ENCODE measurements around the gene NDUFB6.
"Not testable (repeated sequence)": the region's sequence is repeated elsewhere in the genome, so short reads cannot be mapped to it uniquely, and the experiment has no call there.

Gene NDUFB6

DNA sequence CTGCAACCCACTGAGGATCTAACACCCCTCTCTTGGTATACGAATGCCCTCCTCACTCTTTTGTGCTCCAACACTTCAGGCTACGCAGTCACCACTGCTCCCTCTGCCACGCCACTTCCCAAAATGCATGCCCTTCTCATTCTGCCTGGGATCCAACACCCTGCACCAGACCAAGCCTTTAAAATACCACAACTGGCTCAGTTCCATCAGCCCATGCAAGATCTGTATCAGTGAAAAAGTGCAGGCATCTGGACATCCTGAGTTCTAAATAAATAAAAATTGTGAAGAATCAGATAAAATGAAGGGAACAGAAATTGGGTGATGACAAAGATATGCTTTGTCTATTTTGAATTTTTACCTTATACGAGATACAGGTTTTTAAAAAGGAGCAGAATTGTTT lies 2.7 kb downstream of the NDUFB6 start:
- no peak for DNase-seq

DNA sequence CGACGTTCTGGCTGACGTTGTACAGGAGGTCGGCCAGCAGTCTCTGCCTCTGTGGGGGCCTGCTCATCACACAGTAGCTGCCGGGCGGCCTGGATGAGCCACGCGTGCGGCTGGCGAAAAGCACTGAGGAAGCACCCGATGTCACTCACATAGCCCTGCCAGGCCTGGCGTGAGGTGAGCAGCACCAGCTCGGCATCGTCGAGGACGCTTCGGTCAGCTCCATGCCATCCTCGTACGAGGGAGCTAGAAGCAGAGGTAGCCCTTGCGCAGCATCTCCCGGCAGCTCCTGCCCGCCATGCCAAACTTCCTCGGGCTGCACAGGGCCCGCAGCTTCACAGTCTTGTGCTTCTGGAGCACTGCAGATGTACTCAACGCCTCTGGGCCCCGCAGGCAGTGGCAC lies 6.2 kb downstream of the NDUFB6 start:
- DNase-seq, result no peak

DNA sequence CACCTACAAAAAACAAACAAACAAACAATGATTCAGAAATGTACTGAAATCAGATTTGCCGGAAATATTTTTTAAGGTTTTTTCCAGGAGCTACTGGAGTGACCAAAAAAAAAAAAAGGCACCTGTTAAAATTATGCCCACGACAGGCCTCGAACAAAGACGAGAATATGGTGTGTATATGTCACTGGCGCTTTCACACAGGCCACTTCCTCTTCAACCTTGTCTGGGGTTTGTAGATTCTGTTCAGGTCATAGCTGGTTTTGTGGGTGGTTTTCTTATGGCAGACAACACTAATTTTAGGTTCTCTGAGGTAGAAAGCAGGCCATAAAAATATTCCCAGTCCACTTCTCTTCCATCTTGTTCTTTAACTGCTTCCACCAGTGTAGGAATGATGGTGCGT lies 7.0 kb downstream of the NDUFB6 start:
- no peak for DNase-seq

DNA sequence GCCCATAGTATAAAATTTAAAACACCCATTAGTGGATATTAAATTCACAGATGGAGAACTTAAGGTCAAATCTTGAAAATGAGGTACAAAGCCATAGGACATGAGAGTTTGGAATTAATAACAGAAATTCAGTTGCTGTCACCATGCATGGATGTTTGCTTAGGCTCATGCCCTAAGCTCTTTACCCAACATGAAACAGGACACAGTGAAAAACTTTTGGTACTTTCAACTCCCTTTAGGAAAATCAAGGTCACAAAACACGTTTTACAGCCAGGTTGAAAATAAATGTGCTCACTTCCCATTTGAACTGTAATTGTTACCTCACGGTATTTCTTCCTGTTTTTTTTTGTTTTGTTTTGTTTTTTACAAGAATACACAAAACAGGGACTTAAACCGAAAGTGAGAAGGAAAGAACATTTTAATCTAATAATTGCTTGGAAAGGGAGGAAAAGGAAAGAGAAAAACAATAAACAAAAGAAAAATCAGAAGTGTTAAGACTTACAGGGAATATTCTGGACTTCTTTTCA lies 14.5 kb downstream of the NDUFB6 start:
- no peak for DNase-seq

DNA sequence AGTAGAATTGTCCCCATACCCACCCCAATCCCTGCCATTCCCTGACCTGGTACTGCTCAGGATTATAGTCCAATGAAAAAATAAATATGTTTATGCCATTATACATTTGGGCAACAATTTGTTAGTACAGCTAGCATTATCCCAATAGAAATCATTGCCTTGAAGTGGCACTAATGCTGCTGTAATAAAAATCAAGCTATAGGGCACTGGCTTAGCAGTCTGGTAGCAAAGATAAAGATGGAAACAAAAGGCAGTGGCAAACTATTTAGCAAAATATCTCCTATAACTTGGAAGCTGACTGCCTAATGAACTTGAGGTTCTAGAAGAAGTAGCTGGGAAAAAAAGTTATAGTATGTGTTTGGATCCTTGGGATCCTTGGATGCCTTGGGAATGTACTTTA lies 18.4 kb downstream of the NDUFB6 start:
- DNase-seq, result no peak

DNA sequence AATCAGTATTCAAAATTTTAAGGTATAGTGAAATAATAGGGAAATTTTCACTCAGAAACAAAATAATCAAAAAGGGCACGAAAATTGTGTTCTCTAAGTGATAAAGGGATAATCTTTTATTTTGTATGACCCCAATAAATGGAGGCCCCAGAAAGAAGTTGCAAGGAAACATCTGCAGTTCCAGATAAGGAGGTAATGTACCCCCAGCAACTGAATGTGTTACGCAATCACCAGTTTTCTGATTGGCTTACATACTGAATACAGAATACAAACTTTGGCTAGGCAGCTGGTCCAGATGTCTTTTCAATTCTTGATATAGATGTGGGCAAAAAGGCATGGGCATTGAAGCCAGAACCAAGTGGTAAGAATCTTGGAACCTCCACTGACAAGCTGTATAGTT lies 18.9 kb downstream of the NDUFB6 start:
- DNase-seq, result no peak

DNA sequence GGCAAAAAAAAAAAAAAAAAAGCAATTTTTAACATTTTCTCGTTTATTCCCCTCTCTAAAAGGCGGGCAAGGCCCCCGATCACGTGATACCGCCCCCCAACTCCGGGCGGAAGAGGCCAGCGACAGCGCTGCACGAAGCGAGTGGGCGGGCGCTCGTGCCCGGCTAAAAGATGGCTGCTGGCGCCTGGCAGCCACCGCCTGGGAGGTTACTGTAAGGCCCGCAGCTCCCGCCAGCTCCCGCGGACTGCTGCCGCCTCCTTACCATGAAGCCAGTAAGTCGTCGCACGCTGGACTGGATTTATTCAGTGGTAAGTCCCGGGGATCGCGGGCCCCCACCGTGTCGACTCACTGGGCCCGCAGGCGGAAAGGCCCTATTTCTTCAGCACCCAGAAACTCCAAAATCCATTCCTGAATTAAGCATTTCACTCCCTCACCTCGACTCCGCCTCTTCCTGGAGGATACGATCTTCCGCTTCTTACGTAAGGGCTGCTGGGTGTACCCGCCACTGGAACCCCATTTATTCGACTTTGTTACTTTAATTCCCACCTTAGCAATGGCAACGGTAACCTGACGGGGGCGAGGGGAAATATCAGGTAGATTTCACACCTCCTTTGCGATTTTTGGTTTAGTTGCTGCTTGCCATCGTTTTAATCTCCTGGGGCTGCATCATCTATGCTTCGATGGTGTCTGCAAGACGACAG lies 20.6 kb downstream of the NDUFB6 start, which contains the start of the genes SMIM27 and TOPORS:
Gene SMIM27, plus strand, starts transcription at position 156 of the 701 bp plus-strand sequence. Its CDS starts 108 bp downstream, at position 264.
Gene TOPORS, minus strand, starts transcription at position 415 of the 701 bp plus-strand sequence. Its CDS starts 150 bp downstream, at position 265.
- DNase-seq, result peak; percentile 91 to 94

DNA sequence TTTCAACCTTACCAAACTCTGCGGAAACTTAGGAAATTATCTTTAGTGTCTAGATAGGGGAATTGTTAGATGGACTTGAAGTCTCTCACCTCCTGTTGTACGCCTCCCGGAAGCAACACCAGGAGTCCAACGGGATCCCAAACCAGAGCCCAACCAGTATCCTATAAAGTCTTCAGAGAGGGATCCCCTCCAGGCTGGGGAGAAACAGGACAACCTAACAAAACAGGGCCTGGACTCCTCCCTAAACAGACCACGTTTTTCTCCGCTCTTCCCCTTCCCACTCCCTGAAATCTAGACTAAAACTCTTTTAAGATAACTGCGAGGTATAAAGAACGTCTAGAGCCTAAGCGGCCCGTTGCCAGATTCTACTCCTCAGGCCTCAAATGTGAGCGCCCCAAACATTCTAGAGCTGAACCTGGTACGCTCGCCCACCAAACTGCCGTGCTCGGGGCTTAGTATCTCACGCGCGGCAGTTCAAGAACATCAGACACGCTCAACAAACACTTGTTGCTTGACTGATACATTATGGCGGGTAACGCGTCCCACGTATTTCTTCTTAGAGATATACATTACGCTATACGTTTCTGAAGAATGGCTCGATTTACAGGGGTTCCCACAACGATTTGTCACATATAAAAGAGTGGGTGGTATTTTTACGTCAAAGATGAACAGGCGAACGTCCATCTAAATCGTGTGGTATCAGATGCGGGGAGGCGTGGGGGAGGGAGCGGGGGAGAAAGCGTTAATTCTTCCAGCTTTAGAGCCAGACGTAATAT lies 21.5 kb downstream of the NDUFB6 start:
- peak; percentile 30 to 58 for DNase-seq

DNA sequence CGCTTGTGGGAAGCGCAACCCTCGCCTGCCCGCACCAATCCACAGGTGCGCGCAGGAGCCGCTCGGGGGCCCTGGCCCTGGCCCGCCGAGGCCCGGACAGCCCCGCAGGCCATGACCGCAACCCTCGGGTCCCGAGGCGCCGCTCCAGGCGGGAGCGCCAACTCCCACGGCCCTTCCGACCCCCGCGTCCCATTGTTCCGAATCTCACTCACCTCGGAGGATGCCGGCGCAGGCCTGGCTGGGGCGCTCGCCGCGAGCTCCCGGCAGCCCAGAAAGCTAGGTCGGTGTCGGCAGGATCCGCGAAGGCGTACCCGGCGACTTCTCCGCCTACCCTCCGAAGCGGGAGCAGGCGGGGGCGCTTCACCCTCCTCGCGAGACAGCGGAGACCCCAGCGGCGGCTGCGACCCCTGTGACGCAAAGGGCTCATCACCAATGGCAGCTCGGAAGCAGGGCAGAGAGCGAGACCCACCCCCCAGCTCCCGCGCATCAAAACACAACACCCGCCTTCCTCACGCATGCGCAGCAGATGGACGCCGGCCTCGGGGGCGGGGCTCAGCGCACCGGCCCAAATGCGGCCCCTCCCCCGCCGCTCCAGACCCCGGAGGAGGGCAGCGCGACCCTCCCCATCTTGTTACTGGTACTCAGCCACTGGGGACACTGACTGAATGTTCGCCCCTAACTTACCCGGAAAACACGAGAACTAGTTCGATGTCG lies 22.2 kb downstream of the NDUFB6 start:
- DNase-seq, result peak; percentile 94 to 95

DNA sequence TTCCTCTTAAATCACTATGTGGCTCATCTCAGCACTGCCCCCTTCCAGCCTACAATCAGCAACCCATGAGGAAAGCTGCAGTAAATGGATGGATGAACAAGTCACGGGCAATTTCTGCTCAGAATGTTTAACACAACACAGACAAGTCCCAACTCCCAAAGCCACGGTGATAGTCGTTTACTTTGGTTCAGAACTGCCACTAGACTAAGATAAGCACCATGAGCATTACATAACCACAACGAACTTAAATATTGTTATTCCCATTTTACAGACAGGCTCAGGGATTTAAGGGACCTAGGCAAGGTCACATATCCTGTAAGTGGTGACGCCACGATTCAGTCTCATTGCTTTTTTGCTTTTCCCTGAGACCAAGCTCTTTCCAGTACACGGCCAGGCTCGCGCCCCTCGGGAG lies 22.8 kb downstream of the NDUFB6 start:
- DNase-seq, result no peak

DNA sequence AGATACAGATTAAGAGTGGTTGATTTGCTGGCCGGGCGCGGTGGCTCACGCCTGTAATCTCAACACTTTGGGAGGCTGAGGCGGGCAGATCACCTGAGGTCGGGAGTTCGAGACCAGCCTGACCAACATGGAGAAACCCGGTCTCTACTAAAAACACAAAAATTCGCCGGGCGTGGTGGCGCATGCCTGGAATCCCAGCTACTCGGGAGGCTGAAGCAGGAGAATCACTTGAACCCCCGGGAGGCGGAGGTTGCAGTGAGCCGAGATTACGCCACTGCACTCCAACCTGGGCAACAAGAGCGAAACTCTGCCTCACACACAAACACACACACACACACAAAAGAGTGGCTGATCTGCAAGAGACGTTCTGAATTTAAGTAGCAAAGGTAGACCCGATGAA lies 24.7 kb downstream of the NDUFB6 start:
- DNase-seq, result not testable (repeated sequence)

DNA sequence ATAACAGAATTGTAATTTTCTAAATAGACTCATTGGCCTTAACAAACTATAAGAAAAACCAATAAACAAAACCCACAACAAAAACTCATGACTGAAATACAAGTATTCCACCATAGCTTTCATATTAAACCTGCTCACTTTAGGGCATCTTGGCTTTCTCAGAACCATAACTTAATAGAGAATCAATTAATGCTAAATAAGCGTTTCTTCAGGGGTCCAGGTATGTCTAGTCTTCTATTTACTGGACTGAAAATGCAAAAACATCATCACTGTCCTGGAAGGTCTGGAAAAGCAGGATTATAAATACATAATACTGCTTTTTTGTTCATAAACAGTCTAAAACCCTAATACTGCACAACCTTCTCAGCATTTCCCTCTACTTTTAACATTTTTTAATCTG lies 27.1 kb downstream of the NDUFB6 start:
- no peak for DNase-seq

DNA sequence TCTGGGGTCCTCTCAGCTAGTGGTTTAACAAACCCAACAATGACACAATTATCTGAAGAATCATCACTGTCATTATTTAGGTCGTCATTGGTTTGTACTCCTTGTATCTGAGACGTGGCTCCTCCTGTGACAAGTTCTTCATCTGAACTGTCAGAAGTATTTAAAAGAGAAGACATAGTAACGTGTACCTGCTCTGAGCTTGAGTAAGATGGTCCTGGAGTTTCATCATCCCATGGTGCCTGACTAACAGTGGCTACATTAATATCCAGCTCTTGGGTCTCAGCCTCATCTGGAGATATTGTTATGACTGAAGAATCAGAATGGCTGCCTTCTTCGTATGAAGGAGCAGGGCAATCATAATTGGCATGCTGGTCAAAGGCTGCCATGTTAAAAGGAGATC lies 29.9 kb downstream of the NDUFB6 start:
- DNase-seq, result no peak

DNA sequence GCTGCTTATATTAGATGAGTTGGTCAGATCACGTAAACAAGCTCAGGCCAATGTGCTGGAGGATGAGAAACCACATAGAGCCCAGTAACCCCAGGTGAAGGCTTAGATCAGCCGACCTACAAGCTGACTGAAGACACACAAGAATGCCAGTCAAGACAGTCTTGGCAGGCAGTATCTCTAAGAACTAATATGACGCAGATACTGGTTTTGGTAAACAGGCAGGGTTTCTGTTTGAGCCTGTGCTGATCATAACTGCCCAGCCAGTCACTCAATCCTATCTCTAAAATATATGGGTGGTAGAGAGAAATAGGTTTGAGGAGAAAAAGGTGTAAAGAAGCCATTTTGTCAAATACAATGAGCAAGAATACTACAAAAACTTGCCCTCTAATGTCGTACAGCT lies 39.1 kb downstream of the NDUFB6 start:
- DNase-seq, result no peak

DNA sequence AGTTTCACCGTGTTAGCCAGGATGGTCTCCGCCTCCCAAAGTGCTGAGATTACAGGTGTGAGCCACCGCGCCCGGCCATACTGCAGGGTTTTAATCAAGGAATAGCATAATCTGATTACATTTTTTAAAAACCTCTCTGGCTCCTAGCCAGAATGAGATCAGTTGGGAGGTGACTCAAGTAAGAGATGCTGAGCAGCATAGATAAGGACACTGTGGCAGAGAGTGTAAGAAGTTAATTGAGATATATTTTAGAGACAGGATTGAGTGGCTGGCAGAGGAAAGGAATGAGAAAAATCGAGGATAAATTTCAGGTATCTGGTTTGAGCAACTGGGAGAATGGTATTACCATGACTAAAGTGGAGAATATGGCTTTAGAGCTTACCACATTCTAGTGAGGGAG lies 39.6 kb downstream of the NDUFB6 start:
- DNase-seq, result no peak

DNA sequence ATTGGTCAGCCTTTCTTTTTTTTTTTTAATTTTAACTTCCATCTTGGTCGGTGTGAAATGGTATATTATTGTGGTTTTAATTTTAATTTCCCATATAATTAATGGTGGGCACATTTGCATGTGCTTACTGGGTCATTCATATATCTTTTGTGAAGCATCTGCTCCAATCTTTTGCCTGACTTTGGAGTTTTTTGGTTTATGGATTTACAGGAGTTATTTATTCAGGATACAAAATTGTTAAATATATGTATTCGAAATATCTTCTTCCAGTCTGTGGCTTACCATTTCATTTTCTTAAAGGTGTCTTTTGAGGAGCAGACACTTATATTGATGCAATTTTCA lies 46.3 kb downstream of the NDUFB6 start:
- DNase-seq, result no peak

DNA sequence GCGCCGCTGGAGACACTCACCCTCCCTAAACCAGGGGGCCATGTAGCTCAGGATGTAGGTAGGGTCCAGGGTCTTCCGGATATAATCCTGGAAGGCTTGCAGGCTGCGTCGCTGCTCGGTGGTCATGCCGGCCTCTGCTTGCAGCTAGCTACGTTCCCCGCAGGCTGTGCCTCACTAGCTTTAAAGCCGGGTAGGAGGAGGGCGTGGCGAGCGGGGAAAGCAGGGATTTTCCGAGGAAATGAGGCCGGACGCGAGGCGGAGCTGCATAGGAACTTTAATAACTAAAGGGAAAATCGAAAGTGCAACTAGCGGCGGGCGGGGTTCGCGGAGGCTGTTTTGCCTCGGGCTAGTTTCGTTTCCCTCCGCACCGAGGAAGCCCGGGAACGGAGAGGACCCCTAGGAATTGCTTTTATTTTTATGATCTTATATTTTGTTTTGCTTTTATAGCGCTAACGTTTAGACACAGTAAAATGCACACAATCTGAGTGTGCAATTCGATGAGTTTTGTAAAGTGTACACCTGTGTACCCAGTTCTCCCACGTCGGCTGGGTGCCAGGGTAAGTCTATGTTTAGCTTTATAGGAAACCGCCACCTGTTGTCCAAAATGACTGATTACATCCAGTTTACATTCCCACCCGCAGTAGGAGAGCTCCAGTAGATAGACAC lies 46.8 kb downstream of the NDUFB6 start, which contains the start of gene RIGI:
Gene RIGI, minus strand, starts transcription at position 156 of the 666 bp plus-strand sequence. Its CDS starts 30 bp downstream, at position 126.
- DNase-seq, result peak; percentile 77 to 89

DNA sequence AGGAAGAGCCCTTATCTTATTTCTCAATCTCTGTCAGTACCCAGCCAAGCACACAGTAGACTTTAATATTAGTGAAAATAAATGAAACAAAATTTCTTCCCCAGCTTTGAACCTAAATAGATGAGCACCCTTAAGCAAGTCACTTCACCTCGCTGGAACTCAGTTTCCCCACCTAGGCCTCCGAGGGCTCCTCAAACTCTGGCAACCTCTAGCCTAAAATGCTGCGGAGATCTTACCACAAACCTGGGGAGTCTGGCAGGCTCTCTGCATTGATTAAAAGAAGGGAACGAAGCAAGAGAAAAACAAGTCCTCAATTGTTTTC lies 47.3 kb downstream of the NDUFB6 start:
- no peak for DNase-seq

DNA sequence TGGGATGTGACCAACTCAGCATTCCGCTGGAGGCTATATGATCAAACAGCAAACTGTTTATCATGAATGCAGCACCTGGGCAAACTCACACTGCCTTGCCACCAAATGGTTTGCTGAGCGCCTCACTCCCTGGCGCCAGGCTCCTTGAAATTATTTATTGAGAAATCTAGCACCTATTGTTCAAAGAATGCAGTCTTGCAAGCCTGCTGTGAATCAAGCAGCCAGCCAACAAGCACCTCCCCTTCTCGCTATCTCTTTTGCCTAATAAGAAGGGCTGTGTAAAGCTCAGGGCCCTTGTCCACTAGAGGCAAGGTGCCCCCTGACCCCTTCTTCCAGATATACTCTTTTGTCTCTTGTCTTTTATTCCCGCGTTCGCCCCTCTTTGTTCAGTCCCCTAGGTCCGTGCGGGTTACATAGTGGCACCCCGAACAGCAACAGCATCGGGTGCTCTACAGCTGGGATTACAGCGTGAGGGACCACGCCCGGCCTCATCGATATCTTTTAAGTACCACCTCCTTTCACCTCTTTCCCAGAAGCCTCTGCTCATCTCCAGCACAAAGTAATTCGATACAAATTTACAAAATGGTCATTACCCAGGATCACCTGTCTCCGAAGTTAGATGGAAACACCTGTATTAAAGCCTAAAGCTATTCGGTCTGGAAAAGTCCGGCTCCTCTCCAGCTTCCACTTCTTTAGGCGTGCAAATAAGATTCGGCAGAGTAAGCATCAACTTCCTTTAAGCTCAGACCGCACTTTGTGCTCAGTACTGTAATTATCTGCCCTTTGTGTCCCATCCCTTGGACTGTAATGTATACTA lies 47.9 kb downstream of the NDUFB6 start:
- peak in 1 of 2 experiments; percentile 16 for DNase-seq

DNA sequence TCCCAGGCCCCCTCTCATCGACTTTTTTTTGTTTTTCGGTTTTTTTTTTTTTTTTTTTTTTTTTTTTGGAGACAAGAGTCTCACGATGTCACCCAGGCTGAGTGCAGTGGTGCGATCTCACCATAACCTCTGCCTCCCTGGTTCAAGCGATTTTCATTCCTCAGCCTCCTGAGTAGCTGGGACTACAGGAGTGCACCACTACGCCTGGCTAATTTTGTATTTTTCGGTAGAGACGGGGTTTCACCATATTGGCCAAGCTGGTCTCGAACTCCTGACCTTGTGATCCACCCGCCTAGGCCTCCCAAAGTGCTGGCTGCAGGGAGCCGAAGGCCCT lies 48.4 kb downstream of the NDUFB6 start:
- not testable (repeated sequence) for DNase-seq

DNA sequence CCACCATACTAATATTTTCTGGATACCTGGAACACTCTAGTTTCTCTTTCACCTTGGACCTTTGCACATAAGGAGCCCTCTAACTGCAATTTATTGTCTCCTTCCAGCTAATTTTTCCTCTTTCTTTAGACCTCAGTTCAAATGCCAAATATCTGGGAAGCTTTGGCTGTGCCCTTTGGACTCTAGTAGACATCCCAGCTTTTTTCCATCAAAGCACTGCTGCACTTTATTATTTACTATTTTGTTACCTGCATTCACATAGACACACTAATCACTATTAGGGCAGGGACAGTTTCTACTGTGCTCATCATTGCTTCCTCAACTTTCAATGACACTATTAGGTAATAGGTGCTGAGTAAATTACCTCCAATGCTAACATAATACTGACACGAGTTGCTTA lies 49.0 kb downstream of the NDUFB6 start:
- DNase-seq, result no peak

DNA sequence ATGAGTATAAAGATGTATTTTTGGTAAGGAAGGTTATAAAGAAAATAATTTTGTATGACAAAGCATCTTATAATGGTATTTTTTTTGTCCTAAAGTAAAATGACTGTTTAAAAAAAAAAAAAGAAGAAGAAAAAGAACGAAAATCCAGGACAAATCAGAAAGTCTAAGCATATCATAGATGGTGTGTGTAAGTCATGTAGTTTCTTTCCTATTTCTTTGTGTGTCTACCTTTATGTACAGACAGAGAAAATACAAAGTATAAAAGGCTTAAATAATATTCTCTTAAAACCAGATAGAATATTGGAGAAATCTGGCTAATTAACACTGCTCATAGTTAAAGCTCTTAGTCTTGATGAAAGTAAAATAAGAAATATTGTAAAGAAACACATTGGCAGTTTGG lies 54.7 kb downstream of the NDUFB6 start:
- DNase-seq, result no peak
